NCI-H526 treated with DMSO at 0.1 percent for 48 hours (cell line): ENCODE measurements around the gene PCDHB11.
"Not testable (repeated sequence)": the region's sequence is repeated elsewhere in the genome, so short reads cannot be mapped to it uniquely, and the experiment has no call there.

Experiments used
- DNase-seq: peaks from one replicate; lab custom pipeline; 2025; lab: John Stamatoyannopoulos, UW

Gene PCDHB11

DNA sequence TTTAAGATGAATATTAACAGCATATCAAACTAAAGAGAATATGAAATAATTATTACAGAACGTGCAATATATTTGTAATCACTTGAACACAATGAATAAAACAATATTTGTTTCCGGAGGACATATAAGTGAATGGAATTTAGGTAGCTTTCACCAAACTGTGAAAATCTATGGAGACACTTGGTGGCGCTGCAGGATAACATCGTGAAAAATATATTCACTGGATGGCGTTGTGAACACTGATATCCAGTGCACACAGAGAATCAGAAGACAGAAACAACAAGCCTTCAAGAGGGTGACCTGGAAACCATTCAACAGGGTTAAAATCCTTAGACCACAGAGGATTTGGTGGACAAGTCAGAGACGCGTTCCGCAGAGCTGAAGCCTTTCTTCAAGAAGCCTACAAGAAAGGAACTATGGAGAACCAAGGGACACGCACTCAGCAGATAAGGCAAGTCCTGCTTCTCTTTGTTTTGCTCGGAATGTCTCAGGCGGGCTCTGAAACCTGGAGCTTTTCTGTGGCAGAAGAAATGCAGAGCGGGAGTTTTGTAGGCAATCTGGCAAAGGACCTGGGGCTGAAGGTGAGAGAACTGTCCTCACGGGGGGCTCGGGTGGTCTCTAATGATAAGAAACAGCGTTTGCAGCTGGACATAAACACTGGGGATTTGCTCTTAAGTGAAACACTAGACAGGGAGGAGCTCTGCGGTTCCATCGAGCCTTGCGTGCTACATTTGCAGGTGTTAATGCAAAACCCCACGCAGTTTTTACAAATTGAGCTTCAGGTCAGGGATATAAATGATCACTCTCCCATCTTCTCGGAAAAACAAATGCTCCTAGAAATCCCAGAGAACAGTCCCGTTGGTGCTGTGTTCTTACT lies at the start of gene PCDHB11:
Gene PCDHB11, plus strand, starts transcription at position 269 of the 877 bp plus-strand sequence. Its CDS starts 148 bp downstream, at position 417.
- peak; percentile 31 for DNase-seq

DNA sequence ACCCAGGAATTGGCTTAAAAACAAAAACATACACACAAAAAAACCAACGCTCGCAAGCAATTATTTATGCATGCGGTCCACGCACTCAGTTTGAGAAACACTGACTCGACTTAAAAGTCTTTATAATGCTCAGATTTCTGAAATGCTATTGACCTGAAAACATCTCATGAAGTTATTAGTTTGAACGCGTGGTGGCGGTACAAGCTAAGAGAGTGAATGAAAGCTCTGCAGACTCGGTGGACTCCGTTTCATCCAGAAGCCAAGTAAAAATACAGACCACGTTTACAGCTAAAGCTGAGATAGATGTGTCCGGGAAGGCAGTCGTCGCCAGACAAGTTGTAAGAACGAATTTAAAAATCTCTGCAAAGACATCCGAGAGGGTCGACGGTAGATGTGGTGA lies 49.6 kb upstream of the PCDHB11 start, which contains the start of gene PCDHB6:
Gene PCDHB6, plus strand, starts transcription at position 246 of the 400 bp plus-strand sequence. CDS start 201 bp downstream, outside the sequence.
- DNase-seq, result no peak

DNA sequence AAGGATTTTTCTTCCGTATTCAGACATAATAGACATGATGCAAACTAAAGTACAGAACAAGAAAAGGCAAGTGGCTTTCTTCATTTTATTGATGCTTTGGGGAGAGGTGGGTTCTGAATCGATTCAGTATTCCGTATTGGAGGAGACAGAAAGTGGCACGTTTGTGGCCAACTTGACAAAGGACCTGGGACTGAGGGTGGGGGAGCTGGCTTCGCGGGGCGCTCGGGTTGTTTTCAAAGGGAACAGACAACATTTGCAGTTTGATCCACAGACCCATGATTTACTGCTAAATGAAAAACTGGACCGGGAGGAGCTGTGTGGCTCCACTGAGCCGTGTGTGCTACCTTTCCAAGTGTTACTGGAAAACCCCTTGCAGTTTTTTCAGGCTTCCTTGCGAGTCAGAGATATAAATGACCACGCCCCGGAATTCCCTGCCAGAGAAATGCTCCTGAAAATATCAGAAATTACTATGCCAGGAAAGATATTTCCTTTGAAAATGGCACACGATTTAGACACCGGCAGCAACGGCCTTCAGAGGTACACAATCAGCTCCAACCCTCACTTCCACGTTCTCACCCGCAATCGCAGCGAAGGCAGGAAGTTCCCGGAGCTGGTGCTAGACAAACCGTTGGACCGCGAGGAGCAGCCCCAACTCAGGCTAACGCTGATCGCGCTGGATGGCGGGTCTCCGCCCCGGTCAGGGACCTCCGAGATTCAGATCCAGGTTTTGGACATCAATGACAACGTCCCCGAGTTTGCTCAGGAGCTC lies 49.0 kb upstream of the PCDHB11 start:
- no peak for DNase-seq

DNA sequence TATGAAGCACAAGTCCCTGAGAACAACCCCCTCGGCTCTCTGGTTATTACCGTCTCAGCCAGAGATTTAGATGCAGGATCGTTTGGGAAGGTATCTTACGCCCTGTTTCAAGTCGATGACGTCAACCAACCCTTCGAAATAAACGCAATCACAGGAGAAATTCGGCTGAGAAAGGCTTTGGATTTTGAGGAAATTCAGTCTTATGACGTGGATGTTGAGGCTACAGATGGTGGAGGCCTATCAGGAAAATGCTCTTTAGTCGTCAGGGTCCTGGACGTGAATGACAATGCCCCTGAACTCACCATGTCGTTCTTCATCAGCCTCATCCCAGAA lies 48.5 kb upstream of the PCDHB11 start:
- DNase-seq, result no peak

DNA sequence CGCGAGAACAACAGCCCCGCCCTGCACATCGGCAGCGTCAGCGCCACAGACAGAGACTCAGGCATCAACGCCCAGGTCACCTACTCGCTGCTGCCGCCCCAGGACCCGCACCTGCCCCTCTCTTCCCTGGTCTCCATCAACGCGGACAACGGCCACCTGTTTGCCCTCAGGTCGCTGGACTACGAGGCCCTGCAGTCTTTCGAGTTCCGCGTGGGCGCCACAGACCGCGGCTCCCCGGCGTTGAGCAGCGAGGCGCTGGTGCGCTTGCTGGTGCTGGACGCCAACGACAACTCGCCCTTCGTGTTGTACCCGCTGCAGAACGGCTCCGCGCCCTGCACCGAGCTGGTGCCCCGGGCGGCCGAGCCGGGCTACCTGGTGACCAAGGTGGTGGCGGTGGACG lies 47.8 kb upstream of the PCDHB11 start:
- DNase-seq, result not testable (repeated sequence)

DNA sequence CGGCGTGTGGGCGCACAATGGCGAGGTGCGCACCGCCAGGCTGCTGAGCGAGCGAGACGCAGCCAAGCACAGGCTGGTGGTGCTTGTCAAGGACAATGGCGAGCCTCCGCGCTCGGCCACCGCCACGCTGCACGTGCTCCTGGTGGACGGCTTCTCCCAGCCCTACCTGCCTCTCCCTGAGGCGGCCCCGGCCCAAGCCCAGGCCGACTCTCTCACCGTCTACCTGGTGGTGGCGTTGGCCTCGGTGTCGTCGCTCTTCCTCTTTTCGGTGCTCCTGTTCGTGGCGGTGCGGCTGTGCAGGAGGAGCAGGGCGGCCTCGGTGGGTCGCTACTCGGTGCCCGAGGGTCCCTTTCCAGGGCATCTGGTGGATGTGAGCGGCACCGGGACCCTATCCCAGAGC lies 47.3 kb upstream of the PCDHB11 start:
- DNase-seq, result not testable (repeated sequence)

DNA sequence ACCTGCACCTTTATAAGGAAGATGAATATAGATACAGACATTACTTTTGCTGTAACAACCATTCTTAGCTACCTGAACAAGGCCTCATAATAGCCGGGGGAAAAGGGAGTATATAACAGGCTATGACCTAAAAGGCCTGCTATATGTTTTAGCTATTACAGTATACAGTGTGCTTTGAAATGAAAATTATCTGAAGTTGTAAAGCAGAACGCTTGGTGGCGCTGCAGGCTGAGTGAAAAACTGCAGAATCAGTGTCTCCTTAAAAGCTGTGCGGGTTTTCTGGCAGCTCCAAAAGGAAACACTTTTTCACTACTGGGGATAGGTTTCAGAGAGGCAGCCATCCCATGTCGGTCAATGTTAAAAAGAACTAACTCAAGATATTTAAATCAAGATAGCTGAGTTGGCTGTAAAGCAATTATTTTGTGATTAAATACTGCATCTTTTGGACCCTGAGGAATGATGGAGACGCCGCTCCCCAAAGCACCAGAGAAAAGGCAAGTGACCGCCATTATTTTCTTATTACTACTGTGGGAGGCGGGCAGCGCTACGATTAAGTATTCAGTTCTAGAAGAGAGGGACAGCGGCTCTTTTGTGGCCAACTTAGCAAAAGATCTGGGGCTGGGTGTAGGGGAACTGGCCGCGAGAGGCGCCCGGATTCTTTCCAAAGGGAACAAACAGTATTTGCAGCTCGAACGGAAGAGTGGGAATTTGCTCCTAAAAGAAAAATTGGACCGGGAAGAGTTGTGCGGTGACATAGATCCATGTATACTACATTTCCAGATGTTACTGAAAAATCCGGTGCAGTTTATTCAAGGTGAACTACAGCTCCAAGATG lies 43.7 kb upstream of the PCDHB11 start:
- peak; percentile 1 for DNase-seq

DNA sequence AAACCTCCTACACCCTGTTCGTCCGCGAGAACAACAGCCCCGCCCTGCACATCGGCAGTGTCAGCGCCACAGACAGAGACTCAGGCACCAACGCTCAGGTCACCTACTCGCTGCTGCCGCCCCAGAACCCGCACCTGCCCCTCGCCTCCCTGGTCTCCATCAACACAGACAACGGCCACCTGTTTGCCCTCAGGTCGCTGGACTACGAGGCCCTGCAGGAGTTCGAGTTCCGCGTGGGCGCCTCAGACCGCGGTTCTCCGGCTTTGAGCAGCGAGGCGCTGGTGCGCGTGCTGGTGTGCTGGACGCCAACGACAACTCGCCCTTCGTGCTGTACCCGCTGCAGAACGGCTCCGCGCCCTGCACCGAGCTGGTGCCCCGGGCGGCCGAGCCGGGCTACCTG lies 42.1 kb upstream of the PCDHB11 start:
- not testable (repeated sequence) for DNase-seq

DNA sequence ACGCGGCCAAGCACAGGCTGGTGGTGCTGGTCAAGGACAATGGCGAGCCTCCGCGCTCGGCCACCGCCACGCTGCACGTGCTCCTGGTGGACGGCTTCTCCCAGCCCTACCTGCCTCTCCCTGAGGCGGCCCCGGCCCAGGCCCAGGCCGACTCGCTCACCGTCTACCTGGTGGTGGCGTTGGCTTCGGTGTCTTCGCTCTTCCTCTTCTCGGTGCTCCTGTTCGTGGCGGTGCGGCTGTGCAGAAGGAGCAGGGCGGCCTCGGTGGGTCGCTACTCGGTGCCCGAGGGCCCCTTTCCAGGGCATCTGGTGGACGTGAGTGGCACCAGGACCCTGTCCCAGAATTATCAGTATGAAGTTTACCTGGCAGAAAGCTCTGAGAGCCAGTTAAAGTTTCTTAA lies 41.5 kb upstream of the PCDHB11 start:
- not testable (repeated sequence) for DNase-seq

DNA sequence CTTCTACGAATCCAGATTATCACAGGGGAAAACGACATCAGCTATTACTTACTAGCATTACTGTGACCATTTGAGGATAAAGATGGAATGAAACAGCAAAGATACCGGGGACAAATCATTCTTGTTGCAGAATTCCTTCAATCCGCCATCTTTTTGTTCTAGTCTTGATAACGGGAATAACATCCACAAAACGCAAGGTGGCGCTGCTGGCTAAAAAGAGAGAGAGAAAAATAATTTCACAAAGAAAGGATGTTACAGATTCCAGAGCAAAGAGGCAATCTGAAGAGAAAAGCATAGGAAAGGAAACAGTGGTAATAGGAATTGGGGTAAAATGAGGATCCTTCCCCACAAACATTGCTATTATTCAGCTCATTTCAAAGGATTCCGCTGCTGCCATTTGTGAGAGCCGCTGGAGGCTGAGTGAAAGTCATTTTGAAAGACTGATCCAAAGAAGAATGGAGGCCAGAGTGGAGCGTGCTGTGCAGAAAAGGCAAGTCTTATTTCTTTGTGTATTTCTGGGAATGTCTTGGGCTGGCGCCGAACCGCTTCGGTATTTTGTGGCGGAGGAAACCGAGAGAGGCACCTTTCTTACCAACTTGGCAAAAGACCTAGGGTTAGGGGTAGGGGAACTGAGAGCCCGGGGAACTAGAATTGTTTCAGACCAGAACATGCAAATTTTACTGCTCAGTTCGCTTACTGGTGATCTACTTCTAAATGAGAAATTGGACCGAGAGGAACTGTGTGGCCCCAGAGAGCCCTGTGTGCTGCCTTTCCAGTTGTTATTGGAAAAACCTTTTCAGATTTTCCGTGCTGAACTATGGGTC lies 26.8 kb upstream of the PCDHB11 start, which contains the start of gene PCDHB7:
Gene PCDHB7, plus strand, starts transcription at position 264 of the 824 bp plus-strand sequence. Its CDS starts 192 bp downstream, at position 456.
- DNase-seq, result peak; percentile 11

DNA sequence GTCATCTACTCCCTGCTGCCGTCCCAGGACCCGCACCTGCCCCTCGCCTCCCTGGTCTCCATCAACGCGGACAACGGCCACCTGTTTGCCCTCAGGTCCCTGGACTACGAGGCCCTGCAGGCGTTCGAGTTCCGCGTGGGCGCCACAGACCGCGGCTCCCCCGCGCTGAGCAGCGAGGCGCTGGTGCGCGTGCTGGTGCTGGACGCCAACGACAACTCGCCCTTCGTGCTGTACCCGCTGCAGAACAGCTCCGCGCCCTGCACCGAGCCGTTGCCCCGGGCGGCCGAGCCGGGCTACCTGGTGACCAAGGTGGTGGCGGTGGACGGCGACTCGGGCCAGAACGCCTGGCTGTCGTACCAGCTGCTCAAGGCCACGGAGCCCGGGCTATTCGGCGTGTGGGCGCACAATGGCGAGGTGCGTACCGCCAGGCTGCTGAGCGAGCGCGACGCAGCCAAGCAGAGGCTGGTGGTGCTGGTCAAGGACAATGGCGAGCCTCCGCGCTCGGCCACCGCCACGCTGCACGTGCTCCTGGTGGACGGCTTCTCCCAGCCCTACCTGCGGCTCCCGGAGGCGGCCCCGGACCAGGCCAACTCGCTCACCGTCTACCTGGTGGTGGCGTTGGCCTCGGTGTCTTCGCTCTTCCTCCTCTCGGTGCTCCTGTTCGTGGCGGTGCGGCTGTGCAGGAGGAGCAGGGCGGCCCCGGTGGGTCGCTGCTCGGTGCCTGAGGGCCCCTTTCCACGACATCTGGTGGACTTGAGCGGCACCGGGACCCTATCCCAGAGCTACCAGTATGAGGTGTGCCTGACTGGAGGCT lies 24.9 kb upstream of the PCDHB11 start:
- not testable (repeated sequence) for DNase-seq

DNA sequence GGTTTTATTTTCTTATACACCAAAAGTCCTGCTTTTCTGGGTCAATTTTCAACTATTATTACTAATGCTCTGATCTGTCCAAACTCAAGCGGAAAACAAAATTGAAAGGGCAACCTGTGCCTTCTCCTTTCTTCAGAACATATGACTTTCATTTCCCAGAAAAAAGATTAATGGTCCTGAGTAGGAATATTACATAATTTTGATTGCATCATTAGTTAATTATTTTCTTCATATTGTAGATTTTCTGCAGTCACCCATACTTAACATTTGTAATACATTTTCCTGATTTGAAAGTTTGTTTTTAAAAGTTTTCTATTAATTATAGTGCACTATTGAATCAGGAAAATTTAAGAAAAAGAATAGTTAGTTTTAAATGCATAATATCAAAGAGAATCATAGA lies 23.5 kb upstream of the PCDHB11 start:
- DNase-seq, result no peak

DNA sequence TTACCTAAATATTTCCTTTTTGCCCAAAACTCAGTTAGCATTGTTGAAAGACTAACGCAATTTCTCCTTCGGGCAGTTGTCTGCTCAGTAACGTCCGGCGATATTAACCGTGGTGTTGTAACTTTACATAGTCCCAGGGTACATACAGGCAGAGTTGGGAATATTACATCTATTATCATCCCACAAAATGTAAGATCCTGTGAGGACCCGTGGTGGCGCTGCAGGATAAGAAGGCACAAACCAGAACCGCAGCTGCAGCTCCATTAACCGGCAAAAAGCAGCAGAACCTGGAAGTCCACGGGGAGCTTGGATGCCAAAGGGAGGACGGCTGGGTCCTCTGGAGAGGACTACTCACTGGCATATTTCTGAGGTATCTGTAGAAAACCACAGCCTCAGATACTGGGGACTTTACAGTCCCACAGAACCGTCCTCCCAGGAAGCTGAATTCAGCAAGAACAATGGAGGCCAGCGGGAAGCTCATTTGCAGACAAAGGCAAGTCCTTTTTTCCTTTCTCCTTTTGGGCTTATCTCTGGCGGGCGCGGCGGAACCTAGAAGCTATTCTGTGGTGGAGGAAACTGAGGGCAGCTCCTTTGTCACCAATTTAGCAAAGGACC lies 21.7 kb upstream of the PCDHB11 start, which contains the start of gene PCDHB8:
Gene PCDHB8, plus strand, starts transcription at position 214 of the 615 bp plus-strand sequence. Its CDS starts 245 bp downstream, at position 459.
- DNase-seq, result peak; percentile 18

DNA sequence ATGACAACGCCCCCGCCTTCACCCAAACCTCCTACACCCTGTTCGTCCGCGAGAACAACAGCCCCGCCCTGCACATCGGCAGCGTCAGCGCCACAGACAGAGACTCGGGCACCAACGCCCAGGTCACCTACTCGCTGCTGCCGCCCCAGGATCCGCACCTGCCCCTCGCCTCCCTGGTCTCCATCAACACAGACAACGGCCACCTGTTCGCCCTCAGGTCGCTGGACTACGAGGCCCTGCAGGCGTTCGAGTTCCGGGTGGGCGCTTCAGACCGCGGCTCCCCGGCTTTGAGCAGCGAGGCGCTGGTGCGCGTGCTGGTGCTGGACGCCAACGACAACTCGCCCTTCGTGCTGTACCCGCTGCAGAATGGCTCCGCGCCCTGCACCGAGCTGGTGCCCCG lies 20.1 kb upstream of the PCDHB11 start:
- not testable (repeated sequence) for DNase-seq

DNA sequence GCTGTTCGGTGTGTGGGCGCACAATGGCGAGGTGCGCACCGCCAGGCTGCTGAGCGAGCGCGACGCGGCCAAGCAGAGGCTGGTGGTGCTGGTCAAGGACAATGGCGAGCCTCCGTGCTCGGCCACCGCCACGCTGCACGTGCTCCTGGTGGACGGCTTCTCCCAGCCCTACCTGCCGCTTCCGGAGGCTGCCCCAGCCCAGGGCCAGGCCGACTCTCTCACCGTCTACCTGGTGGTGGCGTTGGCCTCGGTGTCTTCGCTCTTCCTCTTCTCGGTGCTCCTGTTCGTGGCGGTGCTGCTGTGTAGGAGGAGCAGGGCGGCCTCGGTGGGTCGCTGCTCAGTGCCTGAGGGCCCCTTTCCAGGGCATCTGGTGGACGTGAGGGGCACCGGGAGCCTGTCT lies 19.6 kb upstream of the PCDHB11 start:
- DNase-seq, result not testable (repeated sequence)

DNA sequence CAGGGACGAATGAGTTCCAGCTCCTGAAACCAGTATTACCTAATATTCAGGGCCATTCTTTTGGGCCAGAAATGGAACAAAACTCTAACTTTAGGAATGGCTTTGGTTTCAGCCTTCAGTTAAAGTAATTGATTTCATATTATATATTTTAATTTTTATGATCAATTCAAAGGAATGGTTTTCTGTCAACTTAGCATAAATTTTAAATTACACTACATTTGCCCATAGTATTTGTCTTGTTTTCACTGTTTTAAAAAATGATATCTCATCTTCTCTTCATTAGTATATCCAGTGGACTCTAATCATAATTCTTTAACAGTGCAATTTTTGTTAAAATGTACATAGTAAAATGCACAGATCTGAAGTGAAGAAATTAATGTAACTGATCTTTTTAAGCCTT lies 19.1 kb upstream of the PCDHB11 start:
- DNase-seq, result no peak

DNA sequence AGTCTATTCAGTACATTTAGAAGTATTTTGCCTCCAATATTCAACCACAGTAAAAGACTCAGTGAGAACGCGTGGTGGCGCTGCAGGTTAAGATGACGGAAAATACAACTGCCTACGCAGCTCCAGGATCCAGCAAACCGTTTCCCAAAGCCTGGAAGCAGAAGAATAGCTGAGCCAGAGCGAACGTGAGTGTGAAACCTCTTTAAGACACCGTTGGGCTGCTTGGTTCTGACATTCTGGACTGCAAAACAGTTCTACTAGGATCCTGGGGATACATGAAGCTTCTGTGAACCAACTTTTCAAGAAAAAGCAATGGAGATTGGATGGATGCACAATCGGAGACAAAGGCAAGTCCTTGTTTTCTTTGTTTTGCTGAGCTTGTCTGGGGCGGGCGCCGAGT lies 17.2 kb upstream of the PCDHB11 start, which contains the start of gene PCDHB16:
Gene PCDHB16, plus strand, starts transcription at position 140 of the 400 bp plus-strand sequence. Its CDS starts 173 bp downstream, at position 313.
- peak; percentile 54 for DNase-seq

DNA sequence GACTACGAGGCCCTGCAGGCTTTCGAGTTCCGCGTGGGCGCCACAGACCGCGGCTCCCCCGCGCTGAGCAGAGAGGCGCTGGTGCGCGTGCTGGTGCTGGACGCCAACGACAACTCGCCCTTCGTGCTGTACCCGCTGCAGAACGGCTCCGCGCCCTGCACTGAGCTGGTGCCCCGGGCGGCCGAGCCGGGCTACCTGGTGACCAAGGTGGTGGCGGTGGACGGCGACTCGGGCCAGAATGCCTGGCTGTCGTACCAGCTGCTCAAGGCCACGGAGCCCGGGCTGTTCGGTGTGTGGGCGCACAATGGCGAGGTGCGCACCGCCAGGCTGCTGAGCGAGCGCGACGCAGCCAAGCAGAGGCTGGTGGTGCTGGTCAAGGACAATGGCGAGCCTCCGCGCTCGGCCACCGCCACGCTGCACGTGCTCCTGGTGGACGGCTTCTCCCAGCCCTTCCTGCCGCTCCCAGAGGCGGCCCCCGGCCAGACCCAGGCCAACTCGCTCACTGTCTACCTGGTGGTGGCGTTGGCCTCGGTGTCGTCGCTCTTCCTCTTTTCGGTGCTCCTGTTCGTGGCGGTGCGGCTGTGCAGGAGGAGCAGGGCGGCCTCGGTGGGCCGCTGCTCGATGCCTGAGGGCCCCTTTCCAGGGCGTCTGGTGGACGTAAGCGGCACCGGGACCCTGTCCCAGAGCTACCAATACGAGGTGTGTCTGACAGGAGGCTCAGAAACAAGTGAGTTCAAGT lies 15.1 kb upstream of the PCDHB11 start:
- DNase-seq, result not testable (repeated sequence)
